ENCODE results near the gene TLR10. TPM values are rescaled to one million over a fixed set of nuclear protein-coding genes. Genes with fewer than 3 reads are reported as not detected.
A peak's percentile ranks its signal among the peaks of the same experiment; 100 is the strongest.

The TLR10 gene
- total RNA-seq, 1 experiment from 2014 or later = 0.08 TPM

GRCh38 chr4:38804654-38805295, 22.0 kb upstream of the TLR10 start, which contains the start of gene TLR1:
Gene TLR1 (minus strand): TSS chr4:38804791. CDS start chr4:38798831, 5,960 bp downstream.
- peak; percentile 63 for DNase-seq (ENCODE audit: low read depth, low spot score)
- in situ Hi-C loops (cut with HindIII; ENCODE audit: low pct_unique_long_range_greater_than_20kb, low sequenced_read_pairs) = no loop called here

- DNase-seq (ENCODE audit: low read depth, low spot score) = no peak
- in situ Hi-C loops (cut with HindIII; ENCODE audit: low pct_unique_long_range_greater_than_20kb, low sequenced_read_pairs) = no loop called here
These were observed 21.3 kb upstream of the TLR10 start for GRCh38 chr4:38803833-38804653.

- DNase-seq (ENCODE audit: low read depth, low spot score) = no peak
- in situ Hi-C loops (cut with HindIII; ENCODE audit: low pct_unique_long_range_greater_than_20kb, low sequenced_read_pairs) = no loop called here
These were observed 20.0 kb upstream of the TLR10 start for GRCh38 chr4:38802561-38803355.

GRCh38 chr4:38800961-38801450, 18.2 kb upstream of the TLR10 start:
- in situ Hi-C loops (cut with HindIII; ENCODE audit: low pct_unique_long_range_greater_than_20kb, low sequenced_read_pairs) = no loop called here
- no peak for DNase-seq (ENCODE audit: low read depth, low spot score)

- in situ Hi-C loops (cut with HindIII; ENCODE audit: low pct_unique_long_range_greater_than_20kb, low sequenced_read_pairs) = no loop called here
- peak; percentile 87 for DNase-seq (ENCODE audit: low read depth, low spot score)
These were observed 17.6 kb upstream of the TLR10 start for GRCh38 chr4:38800366-38800765.

- no peak for DNase-seq (ENCODE audit: low read depth, low spot score)
- in situ Hi-C loops (cut with HindIII; ENCODE audit: low pct_unique_long_range_greater_than_20kb, low sequenced_read_pairs) = no loop called here
These were observed 12.3 kb upstream of the TLR10 start for GRCh38 chr4:38795087-38795486.

GRCh38 chr4:38794051-38794450, 11.3 kb upstream of the TLR10 start:
- no peak for DNase-seq (ENCODE audit: low read depth, low spot score)
- in situ Hi-C loops (cut with HindIII; ENCODE audit: low pct_unique_long_range_greater_than_20kb, low sequenced_read_pairs) = no loop called here

GRCh38 chr4:38791010-38791409, 8.2 kb upstream of the TLR10 start:
- DNase-seq (ENCODE audit: low read depth, low spot score) = no peak
- in situ Hi-C loops (cut with HindIII; ENCODE audit: low pct_unique_long_range_greater_than_20kb, low sequenced_read_pairs) = no loop called here

- in situ Hi-C loops (cut with HindIII; ENCODE audit: low pct_unique_long_range_greater_than_20kb, low sequenced_read_pairs) = no loop called here
- DNase-seq (ENCODE audit: low read depth, low spot score) = no peak
These were observed 5.5 kb upstream of the TLR10 start for GRCh38 chr4:38788317-38788716.

- in situ Hi-C loops (cut with HindIII; ENCODE audit: low pct_unique_long_range_greater_than_20kb, low sequenced_read_pairs) = no loop called here
- no peak for DNase-seq (ENCODE audit: low read depth, low spot score)
These were observed 4.9 kb upstream of the TLR10 start for GRCh38 chr4:38787693-38788092.

- in situ Hi-C loops (cut with HindIII; ENCODE audit: low pct_unique_long_range_greater_than_20kb, low sequenced_read_pairs) = no loop called here
- no peak for DNase-seq (ENCODE audit: low read depth, low spot score)
These were observed 3.2 kb upstream of the TLR10 start for GRCh38 chr4:38785901-38786402.

- DNase-seq (ENCODE audit: low read depth, low spot score) = no peak
- in situ Hi-C loops (cut with HindIII; ENCODE audit: low pct_unique_long_range_greater_than_20kb, low sequenced_read_pairs) = no loop called here
These were observed 2.4 kb upstream of the TLR10 start for GRCh38 chr4:38785041-38785790.

GRCh38 chr4:38784141-38784540, 1.4 kb upstream of the TLR10 start:
- in situ Hi-C loops (cut with HindIII; ENCODE audit: low pct_unique_long_range_greater_than_20kb, low sequenced_read_pairs) = no loop called here
- no peak for DNase-seq (ENCODE audit: low read depth, low spot score)

GRCh38 chr4:38783109-38783460, 295 bp upstream of the TLR10 start:
- in situ Hi-C loops (cut with HindIII; ENCODE audit: low pct_unique_long_range_greater_than_20kb, low sequenced_read_pairs) = no loop called here
- no peak for DNase-seq (ENCODE audit: low read depth, low spot score)

GRCh38 chr4:38781854-38782261, 932 bp downstream of the TLR10 start:
- no peak for DNase-seq (ENCODE audit: low read depth, low spot score)
- in situ Hi-C loops (cut with HindIII; ENCODE audit: low pct_unique_long_range_greater_than_20kb, low sequenced_read_pairs) = no loop called here

GRCh38 chr4:38780833-38781484, 1.8 kb downstream of the TLR10 start:
- in situ Hi-C loops (cut with HindIII; ENCODE audit: low pct_unique_long_range_greater_than_20kb, low sequenced_read_pairs) = no loop called here
- DNase-seq (ENCODE audit: low read depth, low spot score) = no peak

- in situ Hi-C loops (cut with HindIII; ENCODE audit: low pct_unique_long_range_greater_than_20kb, low sequenced_read_pairs) = no loop called here
These were observed 3.0 kb downstream of the TLR10 start for GRCh38 chr4:38779790-38780189.

More at GRCh38 chr4:38779790-38780189, 3.0 kb downstream of the TLR10 start:
- DNase-seq (ENCODE audit: low read depth, low spot score) = no peak

All from SK-MEL-5 (cell line).